T-helper 2 cell treated with Interferon-gamma antibody and Interleukin-4, amounts not matched to agents 5 μg/mL and 100 μg/mL, for 36 hours (primary cell): Measurements from ENCODE around the gene UXS1.

Experiments
- DNase-seq: peaks from one replicate; pipeline ENCODE4 v3.0.0; 2021; ENCODE audit warnings: low spot score
- H3K27ac Mint-ChIP-seq: one replicate; pipeline ENCODE4 v1.8.0; 2021; ENCODE audit warnings: mild to moderate bottlenecking, mixed read lengths
- H3K27me3 Mint-ChIP-seq: one replicate; pipeline ENCODE4 v1.8.0; 2021; ENCODE audit warnings: low read depth, mixed read lengths
- H3K36me3 Mint-ChIP-seq: one replicate; pipeline ENCODE4 v1.8.0; 2021; ENCODE audit warnings: low read depth, mixed read lengths
- H3K4me1 Mint-ChIP-seq: one replicate; pipeline ENCODE4 v1.8.0; 2021; ENCODE audit warnings: low read depth, mixed read lengths
- H3K4me3 Mint-ChIP-seq: one replicate; pipeline ENCODE4 v1.8.0; 2022; ENCODE audit warnings: mild to moderate bottlenecking, moderate library complexity, mixed read lengths
- H3K9me3 Mint-ChIP-seq: one replicate; pipeline ENCODE4 v1.8.0; 2021; ENCODE audit warnings: mixed read lengths

The UXS1 gene

DNA sequence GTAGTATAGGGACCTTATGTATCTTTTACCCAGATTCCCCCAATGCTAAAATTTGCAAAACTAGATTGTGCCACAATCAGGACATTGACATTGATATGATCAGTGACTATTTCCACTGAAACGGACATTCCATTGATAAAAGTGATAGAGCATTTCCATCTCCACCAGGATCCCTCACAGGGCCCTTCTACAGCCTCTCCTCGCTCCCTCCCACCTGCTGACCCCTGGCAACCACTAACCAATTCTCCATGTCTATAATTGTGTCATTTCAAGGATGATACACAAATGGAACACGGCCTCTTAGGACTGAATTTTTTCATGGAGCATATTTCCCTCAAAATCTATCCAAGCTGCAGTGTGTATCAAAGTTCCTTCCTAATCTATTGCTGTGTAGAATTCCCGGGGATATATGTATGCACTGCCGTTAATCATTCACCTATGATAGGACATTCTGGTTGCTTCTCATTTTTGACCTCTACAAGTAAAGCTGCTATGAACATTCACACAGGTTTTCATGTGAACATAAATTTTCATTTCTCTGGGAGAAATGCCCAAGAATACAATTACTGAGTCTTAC, 67.3 kb downstream of the UXS1 start:
- peaks cover 20% of the 10 kb centered on the region for H3K4me1 Mint-ChIP-seq
- H3K4me3 Mint-ChIP-seq = no peak overlapping the region
- H3K27me3 Mint-ChIP-seq = no peaks in the 10 kb centered on the region
- no peak overlapping the region for H3K27ac Mint-ChIP-seq
- DNase-seq = no peak
- H3K9me3 Mint-ChIP-seq = no peaks in the 10 kb centered on the region
- H3K36me3 Mint-ChIP-seq = peaks cover 44% of the 10 kb centered on the region

DNA sequence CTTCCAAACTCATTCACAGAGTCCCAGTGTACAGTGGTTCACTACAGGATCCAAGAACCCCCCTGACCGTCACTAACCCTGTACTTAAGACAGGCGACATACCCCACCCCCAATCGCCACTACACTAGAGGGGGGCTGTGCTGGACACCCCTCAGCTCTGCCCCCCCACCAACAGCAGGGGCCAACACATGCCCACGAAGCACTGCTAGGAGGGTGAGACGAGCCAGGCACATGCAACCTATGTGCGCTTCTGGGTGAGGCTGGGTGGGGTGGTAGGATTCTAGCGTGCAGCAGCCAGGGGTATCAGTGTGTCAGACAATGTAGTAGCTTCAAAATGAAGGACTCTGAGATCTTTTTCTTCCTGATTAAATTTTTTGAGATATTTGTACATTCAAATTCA, 67.8 kb downstream of the UXS1 start:
- H3K27me3 Mint-ChIP-seq = no peaks in the 10 kb centered on the region
- no peak overlapping the region for H3K4me3 Mint-ChIP-seq
- H3K36me3 Mint-ChIP-seq = peaks cover 46% of the 10 kb centered on the region
- H3K27ac Mint-ChIP-seq = peak overlapping the region; percentile 6
- H3K9me3 Mint-ChIP-seq = no peaks in the 10 kb centered on the region
- no peak for DNase-seq
- H3K4me1 Mint-ChIP-seq = peaks cover 20% of the 10 kb centered on the region

DNA sequence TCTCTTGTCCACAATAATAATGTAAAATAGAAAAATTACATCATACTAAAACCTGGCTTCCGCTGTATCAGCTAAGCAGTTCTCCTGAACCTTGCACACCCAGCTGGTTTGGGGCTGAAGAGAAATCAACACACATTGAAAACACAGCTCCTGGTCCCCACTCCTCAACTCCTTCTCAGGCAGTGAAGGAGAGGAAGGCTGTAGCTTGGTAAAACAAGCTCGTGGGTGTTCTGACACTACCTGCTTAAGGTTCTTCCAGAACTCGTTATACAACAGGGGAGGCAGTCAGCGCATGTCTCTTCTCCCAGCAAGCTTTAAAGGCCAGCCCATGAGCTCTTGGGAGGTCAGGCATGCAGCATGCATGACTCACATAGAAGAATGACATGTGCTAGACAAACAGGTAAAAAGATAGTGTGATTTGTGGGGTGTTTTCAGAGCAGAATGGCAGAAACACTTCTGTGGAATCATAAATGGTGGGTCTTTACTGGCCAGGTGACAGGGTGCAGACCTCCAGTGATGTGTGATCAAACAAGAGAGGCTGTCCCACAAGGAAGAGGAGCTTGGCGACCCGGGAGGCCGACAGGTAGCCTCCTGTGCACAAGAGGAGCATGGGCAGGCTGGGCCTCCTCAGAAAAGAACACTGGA, 69.1 kb downstream of the UXS1 start:
- peaks cover 46% of the 10 kb centered on the region for H3K36me3 Mint-ChIP-seq

DNA sequence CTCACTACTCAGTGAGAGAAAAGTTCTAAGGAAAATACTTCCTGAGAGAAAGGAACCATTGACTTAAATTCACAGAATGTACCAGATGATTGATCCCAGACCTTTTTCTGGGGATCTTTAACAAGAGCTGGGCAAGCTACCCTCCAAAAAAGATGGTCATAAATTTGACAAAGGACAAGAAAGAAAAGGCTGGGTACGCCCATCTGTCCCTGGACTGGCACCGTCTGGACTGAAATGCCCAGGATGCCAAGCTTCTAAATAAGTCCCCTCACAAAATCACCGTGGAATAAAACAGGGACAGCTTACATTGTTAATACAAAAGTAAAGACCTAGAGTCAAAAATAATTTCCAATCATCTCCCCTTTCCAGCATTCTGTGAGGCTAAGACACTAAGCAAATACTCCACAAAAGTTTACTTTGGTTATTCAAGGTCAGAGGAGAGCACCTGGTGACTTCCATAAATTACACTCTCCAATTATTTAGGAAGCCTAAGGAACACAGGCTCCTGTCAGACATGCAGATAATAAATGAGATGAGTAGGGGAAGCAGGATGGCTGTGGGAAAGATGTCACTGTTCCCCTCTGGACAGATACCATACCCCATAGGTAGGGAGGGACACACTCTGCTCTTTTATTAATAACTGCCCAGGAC, 69.9 kb downstream of the UXS1 start:
- Mint-ChIP-seq H3K36me3 (peaks cover 45% of the 10 kb centered on the region), H3K4me3 (no peak overlapping the region), H3K9me3 (no peaks in the 10 kb centered on the region), H3K27ac (no peak overlapping the region), H3K4me1 (peaks cover 19% of the 10 kb centered on the region), H3K27me3 (no peaks in the 10 kb centered on the region)
- no peak for DNase-seq

More for the DNA sequence above, 69.1 kb downstream of the UXS1 start:
- no peak overlapping the region for H3K27ac Mint-ChIP-seq
- no peak overlapping the region for H3K4me3 Mint-ChIP-seq
- no peak for DNase-seq
- peaks cover 20% of the 10 kb centered on the region for H3K4me1 Mint-ChIP-seq
- H3K9me3 Mint-ChIP-seq = no peaks in the 10 kb centered on the region
- no peaks in the 10 kb centered on the region for H3K27me3 Mint-ChIP-seq

DNA sequence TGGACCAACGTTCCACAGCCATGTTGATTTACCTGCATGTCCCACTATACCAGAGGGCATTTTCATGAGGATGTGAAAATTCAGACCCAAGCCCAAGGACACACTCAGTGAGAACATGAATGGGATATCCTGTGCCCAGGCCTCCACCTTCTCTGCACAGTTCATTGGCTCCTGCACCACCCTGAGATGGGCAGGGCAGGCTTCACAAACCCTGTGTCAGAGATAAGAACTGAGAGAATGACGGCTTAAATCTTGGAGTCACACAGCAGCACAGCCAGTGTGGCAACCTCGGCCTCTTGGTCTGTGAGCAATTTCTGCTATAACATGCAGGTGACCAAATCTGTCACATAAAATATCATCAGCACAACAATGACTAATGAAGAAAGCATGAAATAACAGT, 71.9 kb downstream of the UXS1 start:
- H3K4me3 Mint-ChIP-seq = no peak overlapping the region
- no peak for DNase-seq
- H3K36me3 Mint-ChIP-seq = peaks cover 29% of the 10 kb centered on the region

DNA sequence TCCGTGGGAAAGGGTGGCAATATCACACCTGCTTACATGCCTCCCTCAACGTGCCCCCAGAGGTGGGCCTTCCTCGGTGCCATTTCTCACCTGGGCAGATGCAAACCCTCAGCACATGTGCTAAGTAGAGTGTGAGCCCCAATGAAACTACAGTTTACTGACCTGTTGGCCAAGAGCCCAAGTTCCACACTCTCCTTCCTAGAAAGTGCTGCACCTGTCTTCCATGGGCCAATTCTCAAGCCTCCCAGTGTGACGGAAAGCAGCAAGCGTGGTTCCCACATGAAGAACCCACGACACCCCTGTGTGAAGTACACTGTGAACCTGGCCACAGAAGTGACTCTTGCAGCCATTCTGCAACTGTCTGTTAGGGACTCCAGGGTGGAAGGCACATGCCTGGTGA, 73.7 kb downstream of the UXS1 start:
- Mint-ChIP-seq H3K36me3 (peaks cover 28% of the 10 kb centered on the region), H3K4me1 (peaks cover 2% of the 10 kb centered on the region), H3K27me3 (no peaks in the 10 kb centered on the region), H3K9me3 (no peaks in the 10 kb centered on the region), H3K27ac (no peak overlapping the region), H3K4me3 (no peak overlapping the region)
- no peak for DNase-seq

More for the DNA sequence above, 71.9 kb downstream of the UXS1 start:
- no peaks in the 10 kb centered on the region for H3K27me3 Mint-ChIP-seq
- no peak overlapping the region for H3K27ac Mint-ChIP-seq
- peaks cover 6% of the 10 kb centered on the region for H3K4me1 Mint-ChIP-seq
- no peaks in the 10 kb centered on the region for H3K9me3 Mint-ChIP-seq

DNA sequence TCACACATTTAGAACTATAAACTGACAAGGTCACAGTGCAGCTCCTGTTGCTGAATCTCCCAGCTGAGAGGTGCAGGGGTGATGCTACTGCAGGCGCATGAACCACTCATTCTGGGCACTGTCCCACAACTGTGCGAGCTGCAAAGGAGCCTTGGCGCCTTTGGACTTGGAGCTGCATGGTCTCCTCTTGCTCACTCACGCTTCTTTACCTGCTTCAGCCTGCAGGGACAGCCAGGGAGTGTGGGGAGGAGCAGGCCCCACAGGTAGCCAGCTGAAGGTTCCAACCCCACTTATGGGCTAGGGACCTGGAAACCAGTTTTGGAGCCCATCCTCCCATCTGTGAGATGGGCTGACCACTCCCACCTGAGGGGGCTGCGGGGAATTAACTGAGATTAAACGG, 75.0 kb downstream of the UXS1 start:
- no peak for DNase-seq

DNA sequence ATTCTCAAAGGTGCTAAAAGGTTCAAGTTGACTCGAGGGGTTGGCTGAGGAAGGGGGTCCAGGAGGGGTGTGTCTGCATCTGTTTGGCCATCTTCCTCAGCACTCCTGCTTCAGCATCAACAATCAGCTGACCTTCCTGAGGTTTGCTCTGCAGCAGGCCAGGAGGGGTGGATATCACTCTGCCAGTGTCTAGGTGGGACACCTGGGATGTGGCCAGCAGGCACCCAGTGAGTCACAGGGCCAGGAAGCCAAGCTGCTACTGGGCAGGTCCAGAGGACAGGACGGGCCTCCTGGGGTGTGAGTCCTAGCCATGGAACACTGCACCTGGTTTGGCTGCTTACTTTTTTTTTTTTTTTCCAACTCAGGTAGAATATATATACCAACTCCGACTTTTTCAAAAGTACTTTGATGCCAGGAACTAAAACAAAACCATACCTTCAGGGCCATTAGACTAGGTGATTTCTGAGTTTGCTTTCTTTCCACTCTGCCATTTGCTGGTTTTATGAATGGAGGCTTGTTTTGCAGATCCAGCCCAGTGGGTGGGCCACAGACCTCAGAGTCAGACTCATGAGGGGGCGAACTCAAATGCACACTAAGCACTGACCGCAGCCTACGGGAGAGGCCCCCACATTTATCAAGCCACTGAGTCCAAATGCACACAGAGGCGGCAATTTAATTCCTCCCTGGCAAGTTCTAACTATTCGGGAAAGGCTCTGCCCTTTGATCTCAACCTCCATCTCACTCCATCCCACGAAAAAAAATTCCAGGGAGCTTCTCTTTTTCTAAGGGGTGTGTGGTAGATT, 76.0 kb downstream of the UXS1 start:
- Mint-ChIP-seq H3K27ac (no peak overlapping the region), H3K4me1 (peaks cover 5% of the 10 kb centered on the region), H3K4me3 (no peak overlapping the region), H3K36me3 (peaks cover 27% of the 10 kb centered on the region), H3K27me3 (no peaks in the 10 kb centered on the region), H3K9me3 (no peaks in the 10 kb centered on the region)
- no peak for DNase-seq

More for the DNA sequence above, 75.0 kb downstream of the UXS1 start:
- peaks cover 5% of the 10 kb centered on the region for H3K4me1 Mint-ChIP-seq
- peaks cover 29% of the 10 kb centered on the region for H3K36me3 Mint-ChIP-seq
- no peak overlapping the region for H3K4me3 Mint-ChIP-seq
- no peaks in the 10 kb centered on the region for H3K9me3 Mint-ChIP-seq
- no peaks in the 10 kb centered on the region for H3K27me3 Mint-ChIP-seq
- H3K27ac Mint-ChIP-seq = no peak overlapping the region

DNA sequence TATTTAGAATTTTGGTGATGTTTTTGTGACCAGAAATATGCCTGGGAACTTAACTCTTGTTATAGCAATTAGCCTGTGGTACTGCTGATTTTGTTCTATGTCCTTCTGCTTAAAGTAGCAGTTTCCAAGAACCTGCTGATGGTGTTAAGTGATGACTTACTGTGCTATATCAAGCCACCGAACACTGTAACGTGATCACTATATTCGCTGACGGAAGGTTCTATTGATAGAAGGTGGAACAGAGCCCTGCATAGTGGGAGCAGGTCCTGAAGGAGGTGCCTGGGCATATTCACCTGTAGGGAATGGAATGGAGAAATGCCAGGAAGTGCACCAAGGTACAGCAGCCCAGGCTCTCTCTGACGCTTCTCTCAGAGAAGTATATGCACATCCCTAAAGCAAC, 76.8 kb downstream of the UXS1 start:
- H3K27ac Mint-ChIP-seq = no peak overlapping the region

DNA sequence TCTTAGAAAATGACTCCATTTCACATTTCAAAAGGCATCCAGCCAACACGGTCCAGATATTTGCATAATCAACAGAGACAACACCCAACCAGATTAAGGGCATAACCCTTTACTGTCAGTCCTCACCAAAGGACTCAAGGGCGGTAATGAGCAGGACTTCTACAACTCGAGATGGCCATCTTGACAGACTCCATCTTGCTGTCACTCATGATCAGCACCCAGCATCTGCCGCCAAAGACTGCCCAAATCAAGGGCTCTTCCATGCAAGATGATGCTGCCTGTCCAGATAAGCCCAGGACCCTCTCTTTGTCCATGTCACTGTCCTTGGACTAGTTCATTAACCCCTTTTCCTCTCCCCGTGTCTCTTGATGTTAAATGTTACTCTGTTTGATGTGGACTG, 77.9 kb downstream of the UXS1 start:
- no peak for DNase-seq
- H3K27me3 Mint-ChIP-seq = no peaks in the 10 kb centered on the region
- no peak overlapping the region for H3K27ac Mint-ChIP-seq
- no peaks in the 10 kb centered on the region for H3K9me3 Mint-ChIP-seq
- H3K4me1 Mint-ChIP-seq = peaks cover 5% of the 10 kb centered on the region
- H3K36me3 Mint-ChIP-seq = peaks cover 32% of the 10 kb centered on the region
- H3K4me3 Mint-ChIP-seq = no peak overlapping the region

More for the DNA sequence above, 76.8 kb downstream of the UXS1 start:
- DNase-seq = no peak
- Mint-ChIP-seq H3K36me3 (peaks cover 28% of the 10 kb centered on the region), H3K9me3 (no peaks in the 10 kb centered on the region), H3K27me3 (no peaks in the 10 kb centered on the region), H3K4me3 (no peak overlapping the region), H3K4me1 (peaks cover 5% of the 10 kb centered on the region)

DNA sequence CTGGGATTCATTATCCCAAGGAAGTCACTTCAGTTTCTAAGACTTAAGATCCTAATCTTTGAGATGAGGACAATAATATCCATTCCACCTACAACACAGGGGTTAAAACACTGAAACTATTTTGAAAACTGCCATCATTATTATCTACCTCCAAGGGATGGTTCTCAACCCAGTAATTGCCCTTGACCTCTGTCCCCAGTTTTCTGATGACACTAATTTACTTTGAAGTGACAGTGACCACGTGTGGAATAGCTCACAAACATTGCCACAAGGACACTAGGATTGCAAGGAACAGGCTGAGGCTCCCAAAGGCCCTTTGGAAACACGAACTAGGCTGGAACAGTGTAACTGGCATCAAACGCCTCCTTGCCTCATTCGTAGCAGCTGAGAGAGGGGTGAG, 78.4 kb downstream of the UXS1 start:
- no peak for DNase-seq
- H3K27ac Mint-ChIP-seq = no peak overlapping the region
- H3K27me3 Mint-ChIP-seq = no peaks in the 10 kb centered on the region
- H3K36me3 Mint-ChIP-seq = peaks cover 38% of the 10 kb centered on the region
- no peaks in the 10 kb centered on the region for H3K9me3 Mint-ChIP-seq
- no peak overlapping the region for H3K4me3 Mint-ChIP-seq
- peaks cover 5% of the 10 kb centered on the region for H3K4me1 Mint-ChIP-seq

DNA sequence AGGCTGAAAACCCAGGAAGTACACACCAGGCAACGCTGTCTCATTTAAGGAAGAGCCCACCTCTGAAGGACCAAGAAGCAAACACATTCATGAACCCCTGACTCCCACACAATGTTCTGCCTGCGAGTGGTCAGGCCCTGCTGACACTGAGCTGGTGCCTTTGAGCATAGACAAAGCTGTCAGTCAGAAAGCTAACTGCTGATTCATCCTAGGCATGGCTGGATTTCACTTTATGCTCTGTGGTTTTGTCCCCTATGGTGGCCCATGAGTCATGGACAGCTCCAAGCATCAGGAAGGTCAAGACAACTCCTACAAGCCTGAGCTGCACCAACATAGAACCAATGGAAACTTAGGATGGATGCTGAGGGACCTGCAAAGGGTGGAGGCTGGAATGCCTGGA, 78.9 kb downstream of the UXS1 start:
- no peak for DNase-seq
- Mint-ChIP-seq H3K4me1 (peaks cover 5% of the 10 kb centered on the region), H3K27me3 (no peaks in the 10 kb centered on the region), H3K27ac (no peak overlapping the region), H3K4me3 (no peak overlapping the region), H3K36me3 (peaks cover 42% of the 10 kb centered on the region), H3K9me3 (no peaks in the 10 kb centered on the region)

DNA sequence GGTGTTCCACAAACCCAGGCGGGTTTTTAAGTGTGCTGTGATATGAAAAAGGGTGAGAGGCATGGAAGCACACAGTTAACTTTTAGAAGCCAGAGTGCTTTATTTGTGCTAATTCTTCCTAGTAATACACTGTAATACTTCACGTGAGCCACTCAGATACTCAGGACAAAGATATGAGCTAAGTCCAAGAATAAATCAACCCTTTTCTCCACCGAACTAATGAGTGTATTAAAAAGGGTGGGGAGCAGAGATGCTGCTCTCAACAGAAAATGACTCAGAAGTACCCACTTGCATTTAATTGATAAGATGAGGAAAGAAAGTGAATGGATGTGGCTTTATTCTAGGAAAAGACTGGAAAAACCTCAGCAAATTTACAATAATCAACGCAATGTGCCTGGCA, 79.9 kb downstream of the UXS1 start:
- H3K27ac Mint-ChIP-seq = no peak overlapping the region
- peaks cover 45% of the 10 kb centered on the region for H3K36me3 Mint-ChIP-seq

DNA sequence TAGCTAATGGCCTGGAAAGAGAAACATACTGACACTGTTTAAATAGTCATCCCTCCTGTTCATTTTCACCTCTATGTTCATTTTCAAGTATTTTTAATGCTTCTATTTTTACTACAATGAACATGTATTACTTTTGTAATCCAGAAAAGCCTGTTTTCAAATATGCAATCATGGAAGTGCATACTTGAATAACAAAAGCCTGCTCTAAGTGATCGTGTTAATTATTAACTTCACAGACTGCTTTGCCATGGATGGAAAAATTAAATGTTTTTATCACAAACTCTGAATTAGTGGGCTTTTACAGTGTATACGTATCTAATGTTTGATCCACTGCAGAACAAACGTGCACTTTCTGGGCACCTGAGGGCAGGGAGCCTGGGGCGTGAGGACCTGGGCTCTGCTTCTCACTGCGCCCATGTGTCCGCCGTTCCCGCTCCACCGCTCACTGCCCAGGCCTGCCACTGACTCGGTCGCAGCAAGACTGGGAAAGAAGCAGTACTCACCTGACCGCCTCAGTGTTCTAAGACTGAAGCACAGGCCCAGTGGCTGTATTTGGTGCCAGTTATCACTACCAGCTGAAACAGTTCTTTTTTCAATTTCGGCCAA, 80.6 kb downstream of the UXS1 start:
- DNase-seq = no peak
- H3K4me3 Mint-ChIP-seq = no peak overlapping the region
- H3K27ac Mint-ChIP-seq = no peak overlapping the region
- peaks cover 3% of the 10 kb centered on the region for H3K4me1 Mint-ChIP-seq
- H3K9me3 Mint-ChIP-seq = no peaks in the 10 kb centered on the region
- H3K27me3 Mint-ChIP-seq = no peaks in the 10 kb centered on the region
- peaks cover 45% of the 10 kb centered on the region for H3K36me3 Mint-ChIP-seq

More for the DNA sequence above, 79.9 kb downstream of the UXS1 start:
- Mint-ChIP-seq H3K27me3 (no peaks in the 10 kb centered on the region), H3K9me3 (no peaks in the 10 kb centered on the region), H3K4me1 (peaks cover 3% of the 10 kb centered on the region), H3K4me3 (no peak overlapping the region)
- no peak for DNase-seq
